Measurements from ENCODE around the gene TIMM50.

Gene TIMM50

GRCh38 chr19:39497996-39498797, 17.6 kb downstream of the TIMM50 start:
- no peak overlapping the region for H3K27ac ChIP-seq
- ChIA-PET CTCF (interaction anchor here (0.6 to 2.2 kb wide), 8 partner anchors 17 to 560 kb away, joined by 3 to 11 read pairs (median 5); partner anchors contain the start of genes EID2, EID2B and SELENOV), POLR2A (ENCODE audit: low non-redundant PET) (interaction anchor here (0.7 kb wide), 1 partner anchor 62 kb away, joined by 3 read pairs; the partner anchor contains the start of gene RPS16)
- peak; percentile 36; the same call in 1 of the 2 replicates for TF ChIP-seq CTCF (conservative IDR thresholded peaks at IDR 0.05; ENCODE audit: low read depth)
- DNase-seq (ENCODE audit: low spot score) = no peak

GRCh38 chr19:39498798-39499642, 18.4 kb downstream of the TIMM50 start, which contains the start of gene DLL3:
TSS of gene DLL3 (plus strand) at chr19:39498947. CDS start at chr19:39498975, 28 bp downstream.
- H3K27ac ChIP-seq = no peak within 1 kb of the TSS
- ChIA-PET POLR2A (ENCODE audit: low non-redundant PET) (no interaction called here), CTCF (interaction anchor here (0.6 to 2.2 kb wide), 3 partner anchors 16 to 559 kb away, joined by 5 to 11 read pairs (median 5); partner anchors contain the start of genes EID2B and SELENOV)
- no peak for TF ChIP-seq CTCF (conservative IDR thresholded peaks at IDR 0.05; ENCODE audit: low read depth)
- DNase-seq (ENCODE audit: low spot score) = no peak

- H3K27ac ChIP-seq = no peak overlapping the region
- POLR2A ChIA-PET (ENCODE audit: low non-redundant PET) = no interaction called here
- no peak for DNase-seq (ENCODE audit: low spot score)
- CTCF ChIA-PET = interaction anchor here (0.6 kb wide), 1 partner anchor 389 kb away, joined by 3 read pairs; no protein-coding TSS in a partner anchor
- no peak for TF ChIP-seq CTCF (conservative IDR thresholded peaks at IDR 0.05; ENCODE audit: low read depth)
Measured at GRCh38 chr19:39499932-39500331, 19.3 kb downstream of the TIMM50 start.

- no peak for DNase-seq (ENCODE audit: low spot score)
- no peak for TF ChIP-seq CTCF (conservative IDR thresholded peaks at IDR 0.05; ENCODE audit: low read depth)
- no peak overlapping the region for H3K27ac ChIP-seq
- CTCF ChIA-PET = interaction anchor here (0.5 to 1.0 kb wide), 3 partner anchors 27 to 805 kb away, joined by 3 to 4 read pairs (median 3); no protein-coding TSS in a partner anchor
- POLR2A ChIA-PET (ENCODE audit: low non-redundant PET) = no interaction called here
Measured at GRCh38 chr19:39500543-39500942, 19.9 kb downstream of the TIMM50 start.

- POLR2A ChIA-PET (ENCODE audit: low non-redundant PET) = no interaction called here
- no peak for TF ChIP-seq CTCF (conservative IDR thresholded peaks at IDR 0.05; ENCODE audit: low read depth)
- H3K27ac ChIP-seq = no peak overlapping the region
- CTCF ChIA-PET = interaction anchor here (0.5 to 1.0 kb wide), 2 partner anchors 27 to 804 kb away, joined by 3 to 4 read pairs; no protein-coding TSS in a partner anchor
- DNase-seq (ENCODE audit: low spot score) = no peak
Measured at GRCh38 chr19:39501340-39501739, 20.7 kb downstream of the TIMM50 start.

Measured in RWPE1 (cell line).